HAP-1 (cell line): ENCODE measurements around the gene PRUNE2.
"Not testable (repeated sequence)": the region's sequence is repeated elsewhere in the genome, so short reads cannot be mapped to it uniquely, and the experiment has no call there.

Source experiments
- DNase-seq, 2 experiments: peaks; one replicate each; pipeline ENCODE4 v3.0.0-alpha.2; 2016 to 2020; ENCODE audit warnings: low spot score in 2 of 2
- H3K27me3 ChIP-seq: fragments of 250-450 bp; sonication (Bioruptor Pico); 2 replicates; pipeline ENCODE4 v1.5.1; 2020; ENCODE audit warnings: low read depth, mild to moderate bottlenecking, moderate library complexity
- H3K36me3 ChIP-seq: fragments of 250-450 bp; sonication (Bioruptor Pico); replicated peaks from 2 replicates; pipeline ENCODE4 v1.5.1; 2020; ENCODE audit warnings: mild to moderate bottlenecking
- H3K4me1 ChIP-seq: fragments of 250-450 bp; sonication (Bioruptor Pico); 2 replicates; pipeline ENCODE4 v1.5.1; 2020; ENCODE audit warnings: mild to moderate bottlenecking
- H3K4me3 ChIP-seq: fragments of 250-450 bp; sonication (Bioruptor Pico); 2 replicates; pipeline ENCODE4 v1.5.1; 2020; ENCODE audit warnings: mild to moderate bottlenecking, moderate library complexity
- H3K9me3 ChIP-seq: fragments of 250-450 bp; sonication (Bioruptor Pico); 2 replicates; pipeline ENCODE4 v1.5.1; 2020; ENCODE audit warnings: mild to moderate bottlenecking, moderate library complexity
- in situ Hi-C: fragments of 300-500 bp; cut with MboI; formaldehyde crosslinking; loops from 3 replicates; pipeline ENCODE4 v1.14.3; 2020; ENCODE audit warnings: low sequenced_read_pairs, inconsistent platforms, mixed read lengths

The PRUNE2 gene

GRCh38 chr9:76905791-76906646 is at the start of gene PRUNE2:
Gene PRUNE2 (minus strand): TSS chr9:76906114. CDS start chr9:76905963, 151 bp downstream.
- H3K4me3 ChIP-seq = no peak within 1 kb of the TSS
- H3K36me3 ChIP-seq = no peaks in the 10 kb centered on the region
- peaks cover 35% of the 10 kb centered on the region for H3K27me3 ChIP-seq
- no peaks in the 10 kb centered on the region for H3K4me1 ChIP-seq
- in situ Hi-C loops = no loop called here
- DNase-seq = peak; percentile 20 to 71
- no peaks in the 10 kb centered on the region for H3K9me3 ChIP-seq

GRCh38 chr9:76955406-76955805 is 49.5 kb upstream of the PRUNE2 start:
- H3K4me3 ChIP-seq, DNase-seq, H3K36me3 ChIP-seq, in situ Hi-C loops, H3K27me3 ChIP-seq, H3K4me1 ChIP-seq, H3K9me3 ChIP-seq: not testable (repeated sequence)

GRCh38 chr9:76949865-76950264 is 44.0 kb upstream of the PRUNE2 start:
- no peaks in the 10 kb centered on the region for H3K36me3 ChIP-seq
- DNase-seq = no peak
- H3K9me3 ChIP-seq = no peaks in the 10 kb centered on the region
- in situ Hi-C loops = no loop called here
- H3K4me3 ChIP-seq = no peak overlapping the region
- no peaks in the 10 kb centered on the region for H3K4me1 ChIP-seq
- H3K27me3 ChIP-seq = no peaks in the 10 kb centered on the region

GRCh38 chr9:76944011-76944410 is 38.1 kb upstream of the PRUNE2 start:
- no peaks in the 10 kb centered on the region for H3K9me3 ChIP-seq
- no peaks in the 10 kb centered on the region for H3K27me3 ChIP-seq
- no peaks in the 10 kb centered on the region for H3K36me3 ChIP-seq
- in situ Hi-C loops = no loop called here
- H3K4me1 ChIP-seq = no peaks in the 10 kb centered on the region
- H3K4me3 ChIP-seq = no peak overlapping the region
- no peak for DNase-seq

GRCh38 chr9:76943054-76943453 is 37.1 kb upstream of the PRUNE2 start:
- Histone ChIP-seq H3K27me3 (no peaks in the 10 kb centered on the region), H3K4me1 (no peaks in the 10 kb centered on the region), H3K9me3 (no peaks in the 10 kb centered on the region), H3K4me3 (no peak overlapping the region), H3K36me3 (no peaks in the 10 kb centered on the region)
- in situ Hi-C loops = no loop called here
- no peak for DNase-seq

GRCh38 chr9:76932757-76933156 is 26.8 kb upstream of the PRUNE2 start:
- DNase-seq = no peak
- in situ Hi-C loops = loop anchor here (10.0 kb wide), 1 partner anchor 58 kb away; no protein-coding TSS in a partner anchor
- no peaks in the 10 kb centered on the region for H3K4me1 ChIP-seq

GRCh38 chr9:76932265-76932664 is 26.4 kb upstream of the PRUNE2 start:
- in situ Hi-C loops = loop anchor here (10.0 kb wide), 1 partner anchor 57 kb away; no protein-coding TSS in a partner anchor
- no peaks in the 10 kb centered on the region for H3K27me3 ChIP-seq
- H3K9me3 ChIP-seq = no peaks in the 10 kb centered on the region
- H3K4me1 ChIP-seq = no peaks in the 10 kb centered on the region
- H3K36me3 ChIP-seq = no peaks in the 10 kb centered on the region
- H3K4me3 ChIP-seq = no peak overlapping the region
- no peak for DNase-seq

More at GRCh38 chr9:76932757-76933156, 26.8 kb upstream of the PRUNE2 start:
- Histone ChIP-seq H3K36me3 (no peaks in the 10 kb centered on the region), H3K27me3 (no peaks in the 10 kb centered on the region), H3K9me3 (no peaks in the 10 kb centered on the region), H3K4me3 (no peak overlapping the region)

GRCh38 chr9:76927540-76928240 is 21.8 kb upstream of the PRUNE2 start:
- no peaks in the 10 kb centered on the region for H3K27me3 ChIP-seq
- in situ Hi-C loops = no loop called here
- no peak for DNase-seq

GRCh38 chr9:76926846-76927245 is 20.9 kb upstream of the PRUNE2 start:
- in situ Hi-C loops = no loop called here
- H3K4me3 ChIP-seq = no peak overlapping the region

More at GRCh38 chr9:76927540-76928240, 21.8 kb upstream of the PRUNE2 start:
- no peaks in the 10 kb centered on the region for H3K36me3 ChIP-seq
- no peaks in the 10 kb centered on the region for H3K9me3 ChIP-seq
- H3K4me3 ChIP-seq = no peak overlapping the region
- H3K4me1 ChIP-seq = no peaks in the 10 kb centered on the region

GRCh38 chr9:76926324-76926741 is 20.4 kb upstream of the PRUNE2 start:
- no peaks in the 10 kb centered on the region for H3K36me3 ChIP-seq
- no peak for DNase-seq
- H3K4me3 ChIP-seq = no peak overlapping the region
- in situ Hi-C loops = no loop called here
- no peaks in the 10 kb centered on the region for H3K9me3 ChIP-seq
- no peaks in the 10 kb centered on the region for H3K4me1 ChIP-seq
- 0 out of 2 replicates have a peak, but pooled peaks cover under 1% of the 10 kb centered on the region for H3K27me3 ChIP-seq

More at GRCh38 chr9:76926846-76927245, 20.9 kb upstream of the PRUNE2 start:
- Histone ChIP-seq H3K36me3 (no peaks in the 10 kb centered on the region), H3K9me3 (no peaks in the 10 kb centered on the region), H3K27me3 (no peaks in the 10 kb centered on the region), H3K4me1 (no peaks in the 10 kb centered on the region)
- DNase-seq = no peak

GRCh38 chr9:76921165-76921564 is 15.3 kb upstream of the PRUNE2 start:
- Histone ChIP-seq H3K9me3 (no peaks in the 10 kb centered on the region), H3K36me3 (no peaks in the 10 kb centered on the region)
- in situ Hi-C loops = no loop called here

GRCh38 chr9:76917299-76917698 is 11.4 kb upstream of the PRUNE2 start:
- H3K36me3 ChIP-seq = no peaks in the 10 kb centered on the region
- in situ Hi-C loops = no loop called here
- no peaks in the 10 kb centered on the region for H3K4me1 ChIP-seq
- no peaks in the 10 kb centered on the region for H3K9me3 ChIP-seq
- DNase-seq = no peak
- H3K4me3 ChIP-seq = no peak overlapping the region
- H3K27me3 ChIP-seq = peaks cover 13% of the 10 kb centered on the region

More at GRCh38 chr9:76921165-76921564, 15.3 kb upstream of the PRUNE2 start:
- Histone ChIP-seq H3K4me1 (no peaks in the 10 kb centered on the region), H3K4me3 (no peak overlapping the region), H3K27me3 (peaks cover 13% of the 10 kb centered on the region; the same call in 1 of the 2 replicates)
- no peak for DNase-seq

- in situ Hi-C loops = no loop called here
Observed at GRCh38 chr9:76916231-76916630, 10.3 kb upstream of the PRUNE2 start.

GRCh38 chr9:76913467-76913866 is 7.6 kb upstream of the PRUNE2 start:
- Histone ChIP-seq H3K4me3 (no peak overlapping the region), H3K9me3 (no peaks in the 10 kb centered on the region), H3K27me3 (peaks cover 10% of the 10 kb centered on the region), H3K4me1 (no peaks in the 10 kb centered on the region), H3K36me3 (no peaks in the 10 kb centered on the region)
- in situ Hi-C loops = no loop called here
- DNase-seq = no peak

More at GRCh38 chr9:76916231-76916630, 10.3 kb upstream of the PRUNE2 start:
- Histone ChIP-seq H3K4me1 (no peaks in the 10 kb centered on the region), H3K36me3 (no peaks in the 10 kb centered on the region), H3K27me3 (peaks cover 14% of the 10 kb centered on the region), H3K4me3 (no peak overlapping the region), H3K9me3 (no peaks in the 10 kb centered on the region)
- DNase-seq = no peak
